SKM-1 treated with dmso at 0.1 percent for 144 hours (cell line): ENCODE measurements around the gene FAM43A.

Experiments used
- DNase-seq: peaks from one replicate; lab custom pipeline; 2025; ENCODE audit not compliant: unreplicated experiment; lab: John Stamatoyannopoulos, UW

FAM43A gene

GRCh38 chr3:194707147-194707540, 21.5 kb downstream of the FAM43A start:
- no peak for DNase-seq

- no peak for DNase-seq
Measured at GRCh38 chr3:194711286-194711685, 25.6 kb downstream of the FAM43A start.

- no peak for DNase-seq
Measured at GRCh38 chr3:194711913-194712312, 26.2 kb downstream of the FAM43A start.

GRCh38 chr3:194713299-194714136, 27.8 kb downstream of the FAM43A start:
- no peak for DNase-seq

DNA sequence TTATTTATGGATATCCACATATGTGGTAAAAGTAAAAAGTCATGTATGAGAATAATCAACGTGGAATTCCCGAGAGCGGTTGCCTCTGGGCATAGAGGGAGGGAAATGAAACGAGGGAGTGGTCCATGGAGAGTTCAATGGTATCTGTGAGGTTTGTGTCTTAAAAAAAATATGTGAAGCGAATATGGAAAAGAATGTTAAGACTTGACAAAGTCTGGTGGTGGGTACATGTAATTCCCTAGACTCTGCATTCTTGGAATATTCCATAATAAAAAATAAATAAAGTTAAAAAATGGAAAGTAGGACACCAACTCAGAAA, 28.4 kb downstream of the FAM43A start:
- DNase-seq: no peak

GRCh38 chr3:194714564-194714963, 28.9 kb downstream of the FAM43A start:
- no peak for DNase-seq

DNA sequence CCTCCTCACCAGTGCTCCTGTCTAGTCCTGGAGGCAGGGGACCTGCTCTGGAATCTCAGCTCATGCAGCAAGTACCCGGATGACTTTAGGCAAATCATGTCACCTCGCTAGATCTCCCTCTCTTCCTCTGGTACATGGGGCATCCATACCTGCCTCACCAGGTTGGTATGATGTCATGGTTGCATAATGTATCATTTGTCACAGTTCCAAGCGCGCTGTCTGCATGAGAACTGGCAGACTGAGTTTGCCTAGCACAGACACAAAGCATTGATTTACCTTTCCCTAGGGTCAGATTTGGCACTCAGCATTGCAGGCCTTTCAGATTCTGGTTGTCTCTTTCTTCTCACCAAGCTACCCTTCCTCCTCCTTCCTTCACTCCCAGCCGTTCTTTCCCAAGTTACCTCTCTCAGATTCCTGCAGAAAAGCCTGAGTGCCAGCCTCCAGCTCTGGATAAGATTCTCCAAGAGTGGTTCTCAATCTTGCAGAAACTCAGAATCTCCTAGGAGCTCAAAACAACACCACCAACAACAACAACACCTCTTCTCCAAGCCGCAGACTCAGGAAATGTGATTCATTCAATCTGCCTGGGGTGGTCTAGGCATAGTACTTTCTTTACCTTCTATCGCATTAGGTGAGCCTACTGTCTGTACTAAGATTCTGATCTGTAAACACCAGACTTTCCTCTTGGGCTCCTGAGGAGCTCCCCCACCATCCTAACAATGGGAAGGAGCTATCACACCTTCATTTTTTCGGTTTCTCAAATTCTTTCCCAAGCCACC, 29.5 kb downstream of the FAM43A start:
- DNase-seq: no peak

DNA sequence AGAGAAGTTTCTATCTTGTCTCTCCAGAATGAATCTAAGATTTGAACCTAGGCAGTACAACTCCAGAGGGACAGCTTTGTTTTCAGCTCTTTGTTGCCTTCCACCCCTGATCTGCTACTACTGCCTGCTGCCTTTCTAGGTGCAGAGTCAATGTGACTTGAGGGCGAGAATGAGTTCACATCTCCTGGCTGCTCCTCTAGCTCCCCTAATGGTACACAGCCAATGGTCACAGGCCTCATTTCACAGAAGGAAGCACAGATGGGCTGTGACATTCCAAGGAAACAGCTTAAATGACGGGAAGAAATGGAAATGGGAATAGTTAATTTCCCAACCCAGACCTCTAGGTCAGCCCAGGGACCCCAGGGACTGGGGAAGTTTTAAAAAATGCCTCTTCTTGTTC, 32.4 kb downstream of the FAM43A start:
- DNase-seq: no peak

DNA sequence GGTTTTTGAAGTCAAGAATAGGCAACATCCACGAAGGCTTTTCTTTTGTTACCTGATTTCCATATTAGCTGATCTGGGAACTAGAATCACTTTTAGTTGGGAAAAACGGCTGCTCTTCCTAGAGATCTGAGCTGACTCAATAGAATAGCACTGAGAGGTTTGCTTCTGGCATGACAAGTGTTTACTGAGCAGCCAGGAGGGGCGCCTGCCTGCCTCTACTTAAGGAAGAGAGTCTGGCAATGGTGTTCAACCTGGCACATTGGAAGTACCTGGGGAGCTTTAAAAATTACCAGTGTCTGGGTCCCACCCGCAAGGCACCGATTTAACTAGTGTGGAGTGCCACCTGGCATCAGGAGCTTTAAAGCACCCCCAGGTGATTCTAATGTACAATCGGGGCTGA, 34.4 kb downstream of the FAM43A start:
- DNase-seq: no peak

DNA sequence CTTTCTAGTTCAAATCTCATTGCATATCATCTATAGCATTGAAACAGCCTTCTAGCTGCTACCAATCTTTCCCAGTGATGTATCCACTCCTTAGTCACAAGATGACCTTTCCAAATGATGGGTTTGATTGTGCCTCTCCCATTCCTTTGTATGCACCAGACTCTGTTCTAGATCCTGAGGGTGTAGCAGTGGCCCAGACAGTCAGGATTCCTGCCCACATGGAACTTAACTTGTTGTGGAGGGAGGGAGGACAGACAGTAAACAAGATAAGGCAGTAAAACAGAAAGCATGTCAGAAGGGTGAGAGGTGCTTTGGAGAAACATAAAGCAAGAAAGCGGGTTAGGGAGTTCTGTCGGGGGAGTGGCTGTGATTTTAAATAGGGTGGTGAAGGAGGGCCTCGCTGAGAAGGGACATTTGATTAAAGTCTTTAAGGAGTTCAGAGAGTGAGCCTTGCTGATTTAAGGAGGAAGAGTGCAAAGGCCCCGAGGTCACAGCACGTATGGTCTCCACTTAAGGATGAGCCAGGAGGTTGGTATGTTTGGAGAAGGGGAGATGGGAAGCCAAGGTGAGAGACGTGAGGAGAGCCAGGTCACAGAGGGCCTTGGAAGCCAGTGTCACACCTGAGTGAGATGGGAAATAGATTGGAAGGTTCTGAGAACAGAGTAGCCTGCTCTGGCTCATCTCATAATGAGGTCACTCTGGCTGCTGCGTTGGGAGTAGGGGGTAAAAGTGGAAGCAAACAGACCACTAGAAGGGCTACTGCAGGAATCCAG, 38.3 kb downstream of the FAM43A start:
- DNase-seq: no peak

DNA sequence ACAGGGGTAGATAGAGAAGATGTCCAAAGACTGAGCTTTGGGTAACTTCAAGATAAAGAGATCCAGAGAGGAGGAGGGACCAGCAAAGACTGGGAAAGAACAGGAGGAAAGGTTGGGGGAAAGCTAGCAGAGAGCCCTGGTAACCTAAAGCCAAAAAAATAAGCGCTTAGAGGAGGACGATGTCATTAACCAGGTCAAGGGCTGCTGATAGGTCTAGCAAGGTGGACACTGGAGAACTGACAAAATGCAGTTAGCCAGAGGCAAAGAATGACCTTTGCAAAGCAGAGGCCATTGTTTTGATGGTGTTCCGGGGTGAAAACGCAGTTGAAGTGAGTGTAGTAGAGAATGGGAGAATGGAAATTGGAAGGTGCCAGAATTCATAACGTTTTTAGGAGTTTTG, 39.7 kb downstream of the FAM43A start:
- no peak for DNase-seq

DNA sequence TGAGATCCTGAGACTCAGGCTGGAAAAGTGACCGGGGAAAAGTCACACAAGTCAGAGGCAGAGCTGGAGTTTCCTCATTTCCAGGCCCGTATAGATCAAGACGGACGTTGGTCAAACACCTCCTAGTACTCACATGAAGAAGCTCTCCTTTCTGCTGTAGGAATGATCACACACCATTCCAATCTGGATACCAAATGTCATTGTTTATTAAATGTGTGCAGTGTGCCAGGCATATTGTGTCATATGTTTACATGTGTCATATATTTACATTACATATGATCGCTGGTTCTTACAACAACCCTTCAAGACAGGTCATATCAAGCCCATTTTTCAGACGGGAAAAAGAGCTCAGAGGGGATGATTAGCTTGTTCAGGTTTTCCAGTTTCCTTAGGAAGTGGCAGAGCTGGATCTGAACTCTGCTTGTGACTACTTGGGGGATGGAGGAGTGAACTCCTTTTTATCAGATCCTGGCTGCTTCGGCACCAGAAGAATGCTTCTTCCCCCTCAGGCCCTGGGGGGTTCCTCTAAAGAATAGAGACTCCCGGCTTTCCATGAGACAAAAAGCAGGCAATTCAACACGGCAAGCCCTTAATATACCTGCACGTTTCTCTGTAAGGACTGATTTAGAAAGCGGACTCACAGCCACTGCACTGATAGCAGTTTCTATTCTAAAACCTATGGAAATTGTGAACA, 41.9 kb downstream of the FAM43A start:
- DNase-seq: no peak

- DNase-seq: no peak
Measured at GRCh38 chr3:194728986-194729385, 43.3 kb downstream of the FAM43A start.

DNA sequence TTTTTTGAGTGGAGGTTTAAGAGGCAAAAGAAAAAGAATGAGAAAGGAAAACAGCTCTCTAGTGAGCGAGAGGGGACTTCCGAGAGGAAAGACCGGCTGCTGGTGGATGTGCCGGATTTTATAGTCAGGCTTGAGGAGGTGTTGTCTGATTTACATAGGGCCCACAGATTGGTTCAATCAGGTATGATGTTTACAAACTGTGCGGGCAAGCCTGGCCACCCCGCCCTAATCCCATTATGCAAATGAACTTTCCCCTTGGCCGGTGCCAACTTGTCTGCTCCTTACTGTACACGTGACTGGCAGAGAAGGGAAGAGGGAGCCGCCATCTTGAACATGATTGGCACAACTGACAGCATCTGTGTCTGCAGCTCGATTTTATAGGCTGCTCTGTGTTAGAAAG, 44.7 kb downstream of the FAM43A start:
- DNase-seq: no peak

GRCh38 chr3:194731506-194732073, 45.9 kb downstream of the FAM43A start:
- DNase-seq: no peak

DNA sequence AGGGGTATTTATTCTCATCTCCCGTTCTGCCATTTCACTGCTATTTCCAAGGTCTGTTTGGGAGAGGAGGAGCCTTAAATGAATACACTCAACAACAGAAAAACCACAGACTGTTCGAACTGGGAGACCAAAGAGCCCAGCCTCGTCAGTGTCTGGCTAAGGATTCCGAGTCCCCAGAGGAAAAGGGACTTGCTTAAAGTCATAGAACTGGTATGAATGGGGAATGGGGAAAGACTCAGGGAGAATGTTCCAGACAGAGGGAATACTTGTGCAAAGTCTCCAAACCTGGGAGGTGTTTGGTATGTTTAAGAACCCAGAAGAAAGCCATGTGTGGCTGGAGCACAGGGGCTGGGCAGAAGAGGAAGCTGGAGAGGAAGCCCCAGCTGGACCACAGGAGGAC, 46.9 kb downstream of the FAM43A start:
- no peak for DNase-seq

- DNase-seq: peak; percentile 97
Measured at GRCh38 chr3:194736277-194736895, 50.7 kb downstream of the FAM43A start.

GRCh38 chr3:194736896-194737600, 51.4 kb downstream of the FAM43A start:
- peak; percentile 100 for DNase-seq
